T-cell (primary cell): ENCODE results near the gene ADM. TPM values are rescaled to one million over a fixed set of nuclear protein-coding genes. Genes with fewer than 3 reads are reported as not detected.

Experiments used
- ATAC-seq, 4 experiments: fragments of 200-7000 bp in 3 of 4; fragments of 150-1000 bp in 1 of 4; cut with Tn5 transposase; replicated peaks in 1 of 4; 1 replicate in 3 of 4; 2 replicates in 1 of 4; pipeline ENCODE4 v1.10.0; 2021; ENCODE audit warnings: moderate library complexity in 3 of 4, mild to moderate bottlenecking in 2 of 4, moderate number of reproducible peaks in 1 of 4
- CTCF ChIA-PET, 2 donors: fragments of 300-600 bp; sonication (Branson Sonifier 250); formaldehyde crosslinking; loops; one replicate each; lab custom pipeline; 2022; ENCODE audit warnings: antibody characterized with exemption in 2 of 2; lab: Charles Lee
- POLR2A ChIA-PET, 2 donors: fragments of 300-600 bp; sonication (Branson Sonifier 250); formaldehyde crosslinking; loops; one replicate each; lab custom pipeline; 2022; ENCODE audit warnings: antibody characterized with exemption in 2 of 2; lab: Charles Lee
- DNase-seq, 35 experiments: peaks; one replicate each; pipeline versions ENCODE4 v3.0.0 to v3.0.0-alpha.2; 2013 to 2023
- H3K27ac ChIP-seq: one replicate; pipeline ENCODE4 v1.5.1; 2013; ENCODE audit warnings: low read length
- H3K27me3 ChIP-seq, 2 experiments: replicated peaks in 1 of 2; 1 replicate in 1 of 2; 2 replicates in 1 of 2; pipeline versions ENCODE4 v1.6.1 to v1.7.0; 2013; ENCODE audit warnings: low read length in 1 of 2, mixed read lengths in 1 of 2; ENCODE audit not compliant: control insufficient read depth in 2 of 2, insufficient read depth in 2 of 2; ENCODE audit errors: extremely low read depth in 1 of 2
- H3K36me3 ChIP-seq, 2 donors: 1 replicate in 1 of 2; 2 replicates in 1 of 2; pipeline versions ENCODE4 v1.6.1 to v1.7.0; 2013; ENCODE audit warnings: low read length in 1 of 2; ENCODE audit not compliant: control insufficient read depth in 2 of 2, insufficient read depth in 1 of 2; ENCODE audit errors: extremely low read depth in 1 of 2
- H3K4me1 ChIP-seq, 2 experiments: 1 replicate in 1 of 2; 2 replicates in 1 of 2; pipeline versions ENCODE4 v1.6.1 to v1.7.0; 2013; ENCODE audit warnings: low read length in 2 of 2, mixed read lengths in 1 of 2; ENCODE audit not compliant: insufficient read depth in 2 of 2, control insufficient read depth in 1 of 2; ENCODE audit errors: extremely low read depth in 1 of 2
- H3K4me3 ChIP-seq, 2 donors: 1 replicate in 1 of 2; 2 replicates in 1 of 2; pipeline versions ENCODE4 v1.5.1 to v1.7.0; 2013; ENCODE audit warnings: mild to moderate bottlenecking in 2 of 2, low read length in 1 of 2, moderate library complexity in 1 of 2; ENCODE audit not compliant: control insufficient read depth in 1 of 2; ENCODE audit errors: extremely low read depth in 1 of 2
- H3K9me3 ChIP-seq: 2 replicates; pipeline ENCODE4 v1.7.0; 2013
- H3K27ac Mint-ChIP-seq, 2 donors: one replicate each; pipeline ENCODE4 v1.8.0; 2020 to 2021; ENCODE audit warnings: mild to moderate bottlenecking in 2 of 2, mixed read lengths in 2 of 2
- H3K27me3 Mint-ChIP-seq, 2 donors: one replicate each; pipeline ENCODE4 v1.8.0; 2021 to 2022; ENCODE audit warnings: mixed read lengths in 2 of 2
- H3K36me3 Mint-ChIP-seq: one replicate; pipeline ENCODE4 v1.8.0; 2021; ENCODE audit warnings: mixed read lengths
- H3K4me1 Mint-ChIP-seq, 3 donors: one replicate each; pipeline ENCODE4 v1.8.0; 2020 to 2022; ENCODE audit warnings: mixed read lengths in 3 of 3, mild to moderate bottlenecking in 1 of 3
- H3K4me3 Mint-ChIP-seq, 3 donors: one replicate each; pipeline ENCODE4 v1.8.0; 2020 to 2022; ENCODE audit warnings: mild to moderate bottlenecking in 3 of 3, mixed read lengths in 3 of 3, moderate library complexity in 3 of 3
- H3K9me3 Mint-ChIP-seq, 3 donors: one replicate each; pipeline ENCODE4 v1.8.0; 2020 to 2022; ENCODE audit warnings: mixed read lengths in 3 of 3
- WGBS: methylation state at CpG from one replicate; pipeline ENCODE4 v1.1.5; 2013; ENCODE audit warnings: missing lambda C conversion rate; ENCODE audit not compliant: insufficient coverage; 5-methylcytosine and 5-hydroxymethylcytosine counted together
- total RNA-seq, 35 experiments: library from RNA in 6 of 35; stranded (reverse) in 6 of 35; fragments of 120-200 nt in 1 of 35; gene quantifications; one replicate each; pipeline versions ENCODE4 v1.2.1 to v1.2.4 and lab custom pipeline; 2013 to 2026

ADM gene
- total RNA-seq, 5 donors from 2014 or later (not counting 1 experiment from before 2014, with no cell fraction given): 0.37 to 1.2 (median 0.64) TPM; not detected in 1

GRCh38 chr11:10265936-10266335 is 38.9 kb upstream of the ADM start:
- Mint-ChIP-seq H3K9me3 (no peaks in the 10 kb centered on the region), H3K27me3 (no peaks in the 10 kb centered on the region), H3K36me3 (peaks cover 10% of the 10 kb centered on the region), H3K4me1 (peaks cover 0 to 3% (median 0%) of the 10 kb centered on the region in 3 donors), H3K4me3 (no peak overlapping the region), H3K27ac (no peak overlapping the region)
- 100% methylated on average over 1 of the region's 3 CpGs for WGBS
- POLR2A ChIA-PET: interaction anchor here (0.6 to 0.7 kb wide), 4 partner anchors 14 to 738 kb away, joined by 3 to 5 read pairs (median 4); no protein-coding TSS in a partner anchor
- ATAC-seq (no peak), DNase-seq (no peak)
- CTCF ChIA-PET: interaction anchor here in 1 of 2 donors (0.5 kb wide), 1 partner anchor 49 kb away, joined by 3 read pairs; no protein-coding TSS in a partner anchor
- Histone ChIP-seq H3K27ac (no peak overlapping the region), H3K4me3 (no peak overlapping the region), H3K36me3 (no peaks in the 10 kb centered on the region), H3K9me3 (no peaks in the 10 kb centered on the region), H3K4me1 (no peaks in the 10 kb centered on the region), H3K27me3 (no peaks in the 10 kb centered on the region)

GRCh38 chr11:10267821-10268220 is 37.1 kb upstream of the ADM start:
- Mint-ChIP-seq H3K27ac (no peak overlapping the region), H3K4me3 (no peak overlapping the region), H3K4me1 (no peaks in the 10 kb centered on the region), H3K36me3 (peaks cover 10% of the 10 kb centered on the region), H3K9me3 (no peaks in the 10 kb centered on the region), H3K27me3 (no peaks in the 10 kb centered on the region)
- no peaks in the 10 kb centered on the region for H3K27me3 ChIP-seq
- no peak overlapping the region for H3K27ac ChIP-seq
- no peak overlapping the region for H3K4me3 ChIP-seq
- ChIA-PET CTCF (no interaction called here), POLR2A (no interaction called here)
- no peaks in the 10 kb centered on the region for H3K4me1 ChIP-seq
- H3K36me3 ChIP-seq: no peaks in the 10 kb centered on the region
- no peaks in the 10 kb centered on the region for H3K9me3 ChIP-seq
- DNase-seq (no peak), ATAC-seq (no peak)
- 80% methylated on average over 1 of the region's 3 CpGs for WGBS

GRCh38 chr11:10268746-10269488 is 36.0 kb upstream of the ADM start:
- no peak overlapping the region for H3K4me3 ChIP-seq
- peaks cover 4 to 5% (median 4%) of the 10 kb centered on the region in 3 donors for H3K4me1 Mint-ChIP-seq
- no peaks in the 10 kb centered on the region for H3K9me3 ChIP-seq
- no peaks in the 10 kb centered on the region for H3K36me3 ChIP-seq
- no peak for DNase-seq
- no peaks in the 10 kb centered on the region for H3K4me1 ChIP-seq
- CTCF ChIA-PET: interaction anchor here in 1 of 2 donors (1.0 kb wide), 1 partner anchor 61 kb away, joined by 3 read pairs; no protein-coding TSS in a partner anchor
- no peak overlapping the region for H3K27ac ChIP-seq
- POLR2A ChIA-PET: interaction anchor here in 1 of 2 donors (0.5 kb wide), 1 partner anchor 32 kb away, joined by 7 read pairs; no protein-coding TSS in a partner anchor
- no peaks in the 10 kb centered on the region for H3K9me3 Mint-ChIP-seq
- no peak overlapping the region for H3K27ac Mint-ChIP-seq
- H3K27me3 Mint-ChIP-seq: no peaks in the 10 kb centered on the region
- WGBS: no CpG with 5 or more reads among the region's 5 CpGs
- no peak overlapping the region for H3K4me3 Mint-ChIP-seq
- H3K36me3 Mint-ChIP-seq: peaks cover 10% of the 10 kb centered on the region
- H3K27me3 ChIP-seq: no peaks in the 10 kb centered on the region
- no peak for ATAC-seq

GRCh38 chr11:10272132-10272531 is 32.7 kb upstream of the ADM start:
- peaks cover 7 to 24% (median 11%) of the 10 kb centered on the region in 3 donors for H3K4me1 Mint-ChIP-seq
- CTCF ChIA-PET: no interaction called here
- H3K9me3 Mint-ChIP-seq: no peaks in the 10 kb centered on the region
- Histone ChIP-seq H3K36me3 (no peaks in the 10 kb centered on the region), H3K27me3 (no peaks in the 10 kb centered on the region), H3K27ac (no peak overlapping the region), H3K4me3 (no peak overlapping the region), H3K4me1 (no peaks in the 10 kb centered on the region), H3K9me3 (no peaks in the 10 kb centered on the region)
- no peak overlapping the region for H3K4me3 Mint-ChIP-seq
- DNase-seq (no peak), ATAC-seq (peak in 2 of 4 experiments; percentile 40 to 57)
- 96% methylated on average over 10 of the region's 11 CpGs for WGBS
- H3K27ac Mint-ChIP-seq: no peak overlapping the region
- peaks cover 4% of the 10 kb centered on the region for H3K36me3 Mint-ChIP-seq
- POLR2A ChIA-PET: no interaction called here
- no peaks in the 10 kb centered on the region for H3K27me3 Mint-ChIP-seq

GRCh38 chr11:10273738-10274137 is 31.1 kb upstream of the ADM start:
- CTCF ChIA-PET: no interaction called here
- Histone ChIP-seq H3K27me3 (no peaks in the 10 kb centered on the region), H3K9me3 (no peaks in the 10 kb centered on the region), H3K4me1 (no peaks in the 10 kb centered on the region), H3K36me3 (no peaks in the 10 kb centered on the region), H3K4me3 (no peak overlapping the region), H3K27ac (no peak overlapping the region)
- DNase-seq (no peak), ATAC-seq (no peak)
- Mint-ChIP-seq H3K4me3 (no peak overlapping the region), H3K36me3 (peaks cover 7% of the 10 kb centered on the region), H3K9me3 (no peaks in the 10 kb centered on the region), H3K4me1 (peaks cover 7 to 24% (median 11%) of the 10 kb centered on the region in 3 donors), H3K27me3 (no peaks in the 10 kb centered on the region), H3K27ac (no peak overlapping the region)
- POLR2A ChIA-PET: no interaction called here

GRCh38 chr11:10274726-10275125 is 30.1 kb upstream of the ADM start:
- no peak overlapping the region for H3K27ac Mint-ChIP-seq
- no peak overlapping the region for H3K4me3 Mint-ChIP-seq
- H3K9me3 Mint-ChIP-seq: no peaks in the 10 kb centered on the region
- H3K36me3 Mint-ChIP-seq: peaks cover 3% of the 10 kb centered on the region
- H3K4me1 Mint-ChIP-seq: peaks cover 7 to 24% (median 11%) of the 10 kb centered on the region in 3 donors
- ATAC-seq (no peak), DNase-seq (no peak)
- CTCF ChIA-PET: interaction anchor here (0.6 to 0.7 kb wide), 2 partner anchors 35 to 137 kb away, joined by 3 to 6 read pairs; no protein-coding TSS in a partner anchor
- H3K27me3 Mint-ChIP-seq: no peaks in the 10 kb centered on the region
- no peak overlapping the region for H3K27ac ChIP-seq
- no peak overlapping the region for H3K4me3 ChIP-seq
- no peaks in the 10 kb centered on the region for H3K9me3 ChIP-seq
- POLR2A ChIA-PET: interaction anchor here (0.6 to 0.7 kb wide), 2 partner anchors 33 to 674 kb away, joined by 3 to 11 read pairs; no protein-coding TSS in a partner anchor
- no CpG with 5 or more reads among the region's 1 CpG for WGBS
- no peaks in the 10 kb centered on the region for H3K36me3 ChIP-seq
- H3K4me1 ChIP-seq: no peaks in the 10 kb centered on the region
- H3K27me3 ChIP-seq: no peaks in the 10 kb centered on the region
